SW480 (cell line): ENCODE results near the gene CP.
"Not testable (repeated sequence)": the region's sequence is repeated elsewhere in the genome, so short reads cannot be mapped to it uniquely, and the experiment has no call there.

Experiments
- DNase-seq: peaks from one replicate; pipeline ENCODE4 v3.0.0-alpha.2; 2016; ENCODE audit warnings: low spot score

CP gene

GRCh38 chr3:149227591-149228268 lies 6.1 kb upstream of the CP start:
- no peak for DNase-seq

- DNase-seq = no peak
These were observed 5.1 kb upstream of the CP start for GRCh38 chr3:149226776-149227175.

- peak; percentile 49 for DNase-seq
These were observed 3.3 kb upstream of the CP start for GRCh38 chr3:149224736-149225594.

- DNase-seq = no peak
These were observed 1.8 kb upstream of the CP start for GRCh38 chr3:149223461-149223820.

- not testable (repeated sequence) for DNase-seq
These were observed 2.1 kb downstream of the CP start for GRCh38 chr3:149219380-149220121.

- no peak for DNase-seq
These were observed 4.3 kb downstream of the CP start for GRCh38 chr3:149217347-149217746.

- DNase-seq = no peak
These were observed 5.3 kb downstream of the CP start for GRCh38 chr3:149216193-149216869.

GRCh38 chr3:149215515-149215914 lies 6.1 kb downstream of the CP start:
- DNase-seq = no peak

- no peak for DNase-seq
These were observed 6.9 kb downstream of the CP start for GRCh38 chr3:149214702-149215101.

- DNase-seq = no peak
These were observed 9.2 kb downstream of the CP start for GRCh38 chr3:149212386-149212785.

GRCh38 chr3:149209431-149209830 lies 12.2 kb downstream of the CP start:
- no peak for DNase-seq

GRCh38 chr3:149207475-149207874 lies 14.2 kb downstream of the CP start:
- no peak for DNase-seq

- DNase-seq = no peak
These were observed 17.1 kb downstream of the CP start for GRCh38 chr3:149204390-149204991.

GRCh38 chr3:149203758-149204157 lies 17.9 kb downstream of the CP start:
- no peak for DNase-seq

GRCh38 chr3:149199474-149199873 lies 22.2 kb downstream of the CP start:
- DNase-seq = no peak

GRCh38 chr3:149198611-149199010 lies 23.0 kb downstream of the CP start:
- peak; percentile 24 for DNase-seq

- DNase-seq = no peak
These were observed 24.0 kb downstream of the CP start for GRCh38 chr3:149197669-149198068.

GRCh38 chr3:149196805-149197592 lies 24.6 kb downstream of the CP start:
- DNase-seq = not testable (repeated sequence)

GRCh38 chr3:149195221-149195620 lies 26.4 kb downstream of the CP start:
- no peak for DNase-seq

- DNase-seq = no peak
These were observed 33.1 kb downstream of the CP start for GRCh38 chr3:149188494-149188893.

GRCh38 chr3:149186721-149187120 lies 34.9 kb downstream of the CP start:
- no peak for DNase-seq
